ENCODE data around the gene AFG1L.
A peak's percentile ranks its signal among the peaks of the same experiment; 100 is the strongest.

The AFG1L gene

DNA sequence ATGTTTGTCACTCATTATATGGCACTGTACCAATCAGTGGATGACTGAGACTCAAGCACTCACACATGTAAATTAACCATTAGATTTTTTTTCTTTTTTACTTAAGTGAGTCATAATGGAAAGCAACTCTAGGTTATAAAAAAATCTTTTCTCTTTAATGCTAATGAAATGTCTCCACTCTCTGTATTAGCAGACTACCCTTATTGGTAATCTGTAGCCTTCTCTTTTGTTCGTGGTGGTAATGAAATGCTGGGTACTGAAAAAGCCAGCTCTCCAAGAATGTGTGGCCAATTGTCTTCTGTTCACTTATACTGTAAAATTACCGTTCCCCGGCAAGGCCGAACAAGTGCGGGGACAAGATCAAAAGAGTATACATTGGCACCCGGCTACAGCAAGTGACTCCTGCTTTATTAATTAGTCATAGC is 69.0 kb downstream of the AFG1L start:
- H3K27me3 ChIP-seq (ENCODE audit: insufficient read depth, low read length, poor library complexity) = no peaks in the 10 kb centered on the region
- H3K27ac ChIP-seq (ENCODE audit: low read depth, low read length) = no peak overlapping the region
- DNase-seq = no peak

DNA sequence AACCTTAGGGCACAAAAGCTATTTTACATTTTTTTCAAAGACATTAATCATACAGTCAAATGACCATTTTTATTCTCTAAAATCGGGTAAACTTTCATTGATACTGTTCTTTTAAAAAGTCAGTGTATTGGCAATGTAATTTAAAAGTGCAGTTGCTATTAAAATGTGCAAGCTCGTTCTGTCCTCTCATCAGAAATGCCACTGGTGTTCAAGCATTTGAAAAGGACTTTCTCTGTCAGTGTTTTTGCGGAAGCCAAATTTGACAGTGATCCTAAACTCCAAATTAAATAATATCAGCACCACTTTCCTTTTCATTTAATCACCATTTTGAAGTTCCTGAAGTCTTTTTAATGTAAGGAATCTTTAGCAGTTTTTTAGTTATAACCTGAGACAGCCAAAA is 69.6 kb downstream of the AFG1L start:
- WGBS (ENCODE audit: extremely low coverage, insufficient coverage, low lambda C conversion rate) = no CpG with 5 or more reads among the region's 3 CpGs
- H3K36me3 ChIP-seq (ENCODE audit: control insufficient read depth, insufficient read depth, low read length) = no peaks in the 10 kb centered on the region
- H2BK15ac ChIP-seq (replicated peaks; ENCODE audit: low read depth) = no peak overlapping the region

More for the DNA sequence above, 69.0 kb downstream of the AFG1L start:
- Histone ChIP-seq H3K18ac (ENCODE audit: low read length) (no peak overlapping the region), H3K79me2 (ENCODE audit: control insufficient read depth, insufficient read depth, low read length) (no peaks in the 10 kb centered on the region), H3K9ac (ENCODE audit: low read length) (no peak overlapping the region), H2AK5ac (ENCODE audit: low read length) (no peak overlapping the region), H3K79me1 (ENCODE audit: low read length) (no peaks in the 10 kb centered on the region), H3K4me2 (ENCODE audit: low read length) (no peak overlapping the region), H4K8ac (ENCODE audit: low read depth, low read length) (no peak overlapping the region), H2BK120ac (ENCODE audit: low read depth, low read length) (no peak overlapping the region), H3K36me3 (ENCODE audit: control insufficient read depth, insufficient read depth, low read length) (no peaks in the 10 kb centered on the region), H3K4me3 (ENCODE audit: low read length) (no peak overlapping the region), H2BK5ac (ENCODE audit: low read length) (no peak overlapping the region), H3K4ac (ENCODE audit: low read depth, low read length) (no peak overlapping the region), H2BK15ac (replicated peaks; ENCODE audit: low read depth) (no peak overlapping the region), H3K4me1 (ENCODE audit: control insufficient read depth, low read depth, low read length) (no peaks in the 10 kb centered on the region), H3K23ac (ENCODE audit: low read length) (no peak overlapping the region), H4K5ac (ENCODE audit: low read length) (no peak overlapping the region), H3K56ac (ENCODE audit: low read length) (no peak overlapping the region)
- WGBS (ENCODE audit: extremely low coverage, insufficient coverage, low lambda C conversion rate) = no CpG with 5 or more reads among the region's 6 CpGs

DNA sequence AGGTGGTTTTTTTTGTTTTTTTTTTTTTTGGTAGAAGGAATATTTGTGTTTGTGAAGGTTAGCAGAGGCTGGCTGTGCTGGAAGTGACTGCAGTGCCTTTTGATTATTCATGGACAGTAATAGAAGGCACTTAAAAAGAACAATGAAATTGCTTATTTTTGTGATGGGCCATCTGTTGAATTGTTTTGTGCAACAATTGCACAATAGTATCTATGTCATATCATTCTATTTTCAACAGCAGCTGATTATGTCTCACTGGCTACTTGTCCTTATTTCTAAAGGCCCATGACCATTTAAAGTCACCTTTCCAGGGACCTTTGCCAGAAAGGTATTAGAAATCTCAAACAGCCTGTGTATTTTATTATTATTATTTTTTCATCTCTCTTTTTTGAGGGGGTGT is 70.6 kb downstream of the AFG1L start:
- DNase-seq = no peak

More for the DNA sequence above, 69.6 kb downstream of the AFG1L start:
- H3K79me2 ChIP-seq (ENCODE audit: control insufficient read depth, insufficient read depth, low read length) = no peaks in the 10 kb centered on the region
- no peak for DNase-seq
- H2BK120ac ChIP-seq (ENCODE audit: low read depth, low read length) = no peak overlapping the region
- no peak overlapping the region for H3K23ac ChIP-seq (ENCODE audit: low read length)
- no peak overlapping the region for H3K4me3 ChIP-seq (ENCODE audit: low read length)
- no peaks in the 10 kb centered on the region for H3K79me1 ChIP-seq (ENCODE audit: low read length)
- no peak overlapping the region for H4K8ac ChIP-seq (ENCODE audit: low read depth, low read length)
- no peak overlapping the region for H4K5ac ChIP-seq (ENCODE audit: low read length)
- H3K18ac ChIP-seq (ENCODE audit: low read length) = no peak overlapping the region
- no peak overlapping the region for H3K9ac ChIP-seq (ENCODE audit: low read length)
- H3K4me2 ChIP-seq (ENCODE audit: low read length) = no peak overlapping the region
- no peak overlapping the region for H3K4ac ChIP-seq (ENCODE audit: low read depth, low read length)
- no peak overlapping the region for H3K56ac ChIP-seq (ENCODE audit: low read length)
- no peaks in the 10 kb centered on the region for H3K4me1 ChIP-seq (ENCODE audit: control insufficient read depth, low read depth, low read length)
- no peak overlapping the region for H3K27ac ChIP-seq (ENCODE audit: low read depth, low read length)
- H3K27me3 ChIP-seq (ENCODE audit: insufficient read depth, low read length, poor library complexity) = no peaks in the 10 kb centered on the region
- H2AK5ac ChIP-seq (ENCODE audit: low read length) = no peak overlapping the region
- no peak overlapping the region for H2BK5ac ChIP-seq (ENCODE audit: low read length)

DNA sequence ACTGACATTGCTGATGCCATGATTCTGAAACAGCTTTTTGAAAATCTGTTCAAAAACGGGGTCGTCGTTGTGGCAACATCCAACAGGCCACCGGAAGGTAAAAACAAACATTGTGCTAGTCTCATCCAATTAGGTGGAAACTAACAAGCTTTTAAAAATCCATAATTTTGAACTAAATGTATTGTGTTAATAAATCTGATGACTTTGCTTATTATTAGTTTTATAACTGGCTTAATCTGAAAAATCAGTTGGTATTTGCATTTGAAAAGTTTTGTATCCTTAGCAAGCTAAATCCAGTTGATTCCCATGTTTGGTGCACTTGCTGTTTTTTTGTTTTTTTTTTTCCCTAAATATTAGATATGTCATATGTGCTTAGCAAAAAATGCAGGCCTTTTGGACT is 71.4 kb downstream of the AFG1L start:
- no peaks in the 10 kb centered on the region for H3K79me2 ChIP-seq (ENCODE audit: control insufficient read depth, insufficient read depth, low read length)
- H3K36me3 ChIP-seq (ENCODE audit: control insufficient read depth, insufficient read depth, low read length) = no peaks in the 10 kb centered on the region
- no peaks in the 10 kb centered on the region for H3K27me3 ChIP-seq (ENCODE audit: insufficient read depth, low read length, poor library complexity)
- no peak overlapping the region for H3K4me3 ChIP-seq (ENCODE audit: low read length)
- no peak overlapping the region for H3K23ac ChIP-seq (ENCODE audit: low read length)
- no CpG with 5 or more reads among the region's 4 CpGs for WGBS (ENCODE audit: extremely low coverage, insufficient coverage, low lambda C conversion rate)
- H4K8ac ChIP-seq (ENCODE audit: low read depth, low read length) = no peak overlapping the region
- H4K5ac ChIP-seq (ENCODE audit: low read length) = no peak overlapping the region
- no peaks in the 10 kb centered on the region for H3K4me1 ChIP-seq (ENCODE audit: control insufficient read depth, low read depth, low read length)
- H3K9ac ChIP-seq (ENCODE audit: low read length) = no peak overlapping the region
- H3K18ac ChIP-seq (ENCODE audit: low read length) = no peak overlapping the region
- H2BK15ac ChIP-seq (replicated peaks; ENCODE audit: low read depth) = no peak overlapping the region
- no peak overlapping the region for H3K56ac ChIP-seq (ENCODE audit: low read length)
- H2BK120ac ChIP-seq (ENCODE audit: low read depth, low read length) = no peak overlapping the region
- no peak overlapping the region for H3K27ac ChIP-seq (ENCODE audit: low read depth, low read length)
- H3K4me2 ChIP-seq (ENCODE audit: low read length) = no peak overlapping the region
- no peak for DNase-seq
- no peaks in the 10 kb centered on the region for H3K79me1 ChIP-seq (ENCODE audit: low read length)
- no peak overlapping the region for H3K4ac ChIP-seq (ENCODE audit: low read depth, low read length)
- H2BK5ac ChIP-seq (ENCODE audit: low read length) = no peak overlapping the region
- H2AK5ac ChIP-seq (ENCODE audit: low read length) = no peak overlapping the region

More for the DNA sequence above, 70.6 kb downstream of the AFG1L start:
- Histone ChIP-seq H3K27me3 (ENCODE audit: insufficient read depth, low read length, poor library complexity) (no peaks in the 10 kb centered on the region), H2BK15ac (replicated peaks; ENCODE audit: low read depth) (no peak overlapping the region), H2BK5ac (ENCODE audit: low read length) (no peak overlapping the region), H3K4ac (ENCODE audit: low read depth, low read length) (no peak overlapping the region), H3K4me1 (ENCODE audit: control insufficient read depth, low read depth, low read length) (no peaks in the 10 kb centered on the region), H3K4me3 (ENCODE audit: low read length) (no peak overlapping the region), H3K27ac (ENCODE audit: low read depth, low read length) (no peak overlapping the region), H4K8ac (ENCODE audit: low read depth, low read length) (no peak overlapping the region), H3K18ac (ENCODE audit: low read length) (no peak overlapping the region), H2AK5ac (ENCODE audit: low read length) (no peak overlapping the region), H3K23ac (ENCODE audit: low read length) (no peak overlapping the region), H4K5ac (ENCODE audit: low read length) (no peak overlapping the region), H2BK120ac (ENCODE audit: low read depth, low read length) (no peak overlapping the region), H3K36me3 (ENCODE audit: control insufficient read depth, insufficient read depth, low read length) (no peaks in the 10 kb centered on the region), H3K56ac (ENCODE audit: low read length) (no peak overlapping the region), H3K79me1 (ENCODE audit: low read length) (no peaks in the 10 kb centered on the region), H3K4me2 (ENCODE audit: low read length) (no peak overlapping the region), H3K9ac (ENCODE audit: low read length) (no peak overlapping the region), H3K79me2 (ENCODE audit: control insufficient read depth, insufficient read depth, low read length) (no peaks in the 10 kb centered on the region)

DNA sequence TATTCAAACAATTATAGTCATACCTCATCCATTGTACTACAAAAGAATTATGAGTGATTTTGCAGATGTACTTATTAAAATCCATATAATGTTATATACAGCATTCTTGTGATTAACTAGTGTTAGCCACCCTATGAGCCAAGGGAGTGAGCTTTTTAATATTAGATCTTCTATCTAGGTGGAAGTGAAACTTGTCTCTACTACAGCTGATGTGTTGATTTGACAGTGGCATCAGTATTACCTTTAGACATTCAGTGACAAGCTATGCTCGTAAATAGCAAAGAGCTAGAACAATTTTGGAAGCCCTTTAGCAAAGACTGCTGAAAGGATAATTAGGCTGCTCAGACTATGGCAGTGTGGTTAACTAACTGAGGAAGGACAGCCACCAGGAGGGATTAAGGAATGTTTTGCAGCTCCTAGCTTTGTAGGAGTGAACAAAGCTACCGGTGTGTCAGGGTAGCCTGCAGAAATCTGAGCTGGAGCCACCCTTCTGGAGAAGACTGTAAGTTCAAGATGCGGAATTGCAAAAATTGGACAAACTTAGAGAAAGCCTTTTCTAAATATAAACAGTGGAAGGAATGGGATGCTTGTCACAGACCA is 73.7 kb downstream of the AFG1L start:
- H2AK5ac ChIP-seq (ENCODE audit: low read length) = no peak overlapping the region
- no CpG with 5 or more reads among the region's 3 CpGs for WGBS (ENCODE audit: extremely low coverage, insufficient coverage, low lambda C conversion rate)
- no peaks in the 10 kb centered on the region for H3K79me1 ChIP-seq (ENCODE audit: low read length)
- no peak overlapping the region for H4K8ac ChIP-seq (ENCODE audit: low read depth, low read length)
- H3K36me3 ChIP-seq (ENCODE audit: control insufficient read depth, insufficient read depth, low read length) = no peaks in the 10 kb centered on the region
- H4K5ac ChIP-seq (ENCODE audit: low read length) = no peak overlapping the region
- H3K56ac ChIP-seq (ENCODE audit: low read length) = no peak overlapping the region
- no peak overlapping the region for H3K18ac ChIP-seq (ENCODE audit: low read length)
- no peak overlapping the region for H3K27ac ChIP-seq (ENCODE audit: low read depth, low read length)
- no peak overlapping the region for H3K4me2 ChIP-seq (ENCODE audit: low read length)
- no peaks in the 10 kb centered on the region for H3K4me1 ChIP-seq (ENCODE audit: control insufficient read depth, low read depth, low read length)
- H3K23ac ChIP-seq (ENCODE audit: low read length) = no peak overlapping the region
- no peak overlapping the region for H3K9ac ChIP-seq (ENCODE audit: low read length)
- peak; percentile 3 for DNase-seq
- no peak overlapping the region for H3K4ac ChIP-seq (ENCODE audit: low read depth, low read length)
- no peaks in the 10 kb centered on the region for H3K27me3 ChIP-seq (ENCODE audit: insufficient read depth, low read length, poor library complexity)
- H2BK15ac ChIP-seq (replicated peaks; ENCODE audit: low read depth) = no peak overlapping the region
- H2BK5ac ChIP-seq (ENCODE audit: low read length) = no peak overlapping the region
- no peaks in the 10 kb centered on the region for H3K79me2 ChIP-seq (ENCODE audit: control insufficient read depth, insufficient read depth, low read length)
- H3K4me3 ChIP-seq (ENCODE audit: low read length) = no peak overlapping the region
- H2BK120ac ChIP-seq (ENCODE audit: low read depth, low read length) = no peak overlapping the region

DNA sequence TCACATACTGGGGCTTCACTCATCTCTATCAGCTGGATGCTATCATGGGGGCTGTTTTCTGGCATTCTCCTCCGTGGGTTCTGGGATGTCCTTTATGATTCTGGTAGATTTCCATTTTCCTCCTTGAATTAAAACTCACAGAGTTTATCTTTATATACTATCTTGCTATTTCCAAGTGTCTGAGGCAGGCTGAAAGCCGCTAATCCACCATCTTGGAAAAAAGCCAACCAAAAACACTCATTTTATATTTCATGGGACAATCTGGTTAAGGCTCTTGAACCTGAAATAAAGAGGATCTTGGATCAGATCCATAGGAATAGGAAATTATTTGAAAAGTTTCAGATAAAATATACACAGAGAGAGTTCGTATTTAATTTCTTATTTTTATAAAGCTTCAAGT is 86.0 kb downstream of the AFG1L start:
- Histone ChIP-seq H3K4me3 (ENCODE audit: low read length) (no peak overlapping the region), H3K9ac (ENCODE audit: low read length) (no peak overlapping the region), H2AK5ac (ENCODE audit: low read length) (no peak overlapping the region), H2BK15ac (replicated peaks; ENCODE audit: low read depth) (no peak overlapping the region), H3K27ac (ENCODE audit: low read depth, low read length) (no peak overlapping the region), H3K4ac (ENCODE audit: low read depth, low read length) (no peak overlapping the region), H2BK5ac (ENCODE audit: low read length) (no peak overlapping the region), H3K56ac (ENCODE audit: low read length) (no peak overlapping the region), H4K8ac (ENCODE audit: low read depth, low read length) (no peak overlapping the region), H3K36me3 (ENCODE audit: control insufficient read depth, insufficient read depth, low read length) (no peaks in the 10 kb centered on the region), H3K27me3 (ENCODE audit: insufficient read depth, low read length, poor library complexity) (no peaks in the 10 kb centered on the region), H3K23ac (ENCODE audit: low read length) (no peak overlapping the region), H3K4me2 (ENCODE audit: low read length) (no peak overlapping the region), H4K5ac (ENCODE audit: low read length) (no peak overlapping the region), H3K79me1 (ENCODE audit: low read length) (no peaks in the 10 kb centered on the region), H3K18ac (ENCODE audit: low read length) (no peak overlapping the region), H3K4me1 (ENCODE audit: control insufficient read depth, low read depth, low read length) (no peaks in the 10 kb centered on the region), H3K79me2 (ENCODE audit: control insufficient read depth, insufficient read depth, low read length) (no peaks in the 10 kb centered on the region), H2BK120ac (ENCODE audit: low read depth, low read length) (no peak overlapping the region)
- WGBS (ENCODE audit: extremely low coverage, insufficient coverage, low lambda C conversion rate) = no CpG with 5 or more reads among the region's 3 CpGs
- DNase-seq = no peak

Measured in mesendoderm (in vitro differentiated cells).